Pulmonary artery endothelial cell (primary cell): ENCODE results near the gene TBX4. TPM values are rescaled to one million over a fixed set of nuclear protein-coding genes. Genes with fewer than 3 reads are reported as not detected.

Experiments used
- DNase-seq: peaks from one replicate; pipeline ENCODE4 v3.0.0-alpha.2; 2011; ENCODE audit warnings: low read depth, low spot score
- total RNA-seq: library from RNA; depleted of rRNA; stranded (reverse); fragments of >200 nt; gene quantifications from 2 replicates; pipeline ENCODE4 v1.2.3, GENCODE V29; 2014

Gene TBX4
- total RNA-seq, 1 donor from 2014 or later: not detected

- no peak for DNase-seq
These were observed 39.2 kb upstream of the TBX4 start for GRCh38 chr17:61412860-61413660.

DNA sequence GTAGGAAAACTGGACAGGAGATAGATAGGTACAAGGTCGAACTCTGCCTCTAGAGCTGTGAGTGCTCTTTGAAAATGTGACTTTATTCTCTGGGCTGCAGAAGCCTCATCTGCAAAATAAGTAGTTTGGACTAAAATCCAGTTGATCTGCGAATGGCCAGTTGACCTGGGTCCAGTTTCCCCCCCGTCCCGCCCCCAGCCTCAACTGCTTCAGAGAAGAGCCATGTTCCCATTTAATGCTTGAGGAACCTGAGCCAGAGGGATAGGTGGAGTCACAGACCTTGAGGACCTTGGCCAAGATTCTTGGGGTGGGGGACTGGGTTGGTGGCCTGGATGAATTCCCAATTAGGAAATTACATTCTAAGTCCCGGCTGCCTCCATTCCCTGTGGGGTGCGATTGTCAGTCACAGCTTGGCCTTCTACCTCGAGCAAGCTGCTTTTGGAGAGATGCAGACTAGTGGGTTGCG, 38.5 kb upstream of the TBX4 start:
- DNase-seq: no peak

- no peak for DNase-seq
These were observed 37.9 kb upstream of the TBX4 start for GRCh38 chr17:61414141-61414935.

GRCh38 chr17:61414936-61415251, 37.3 kb upstream of the TBX4 start:
- DNase-seq: no peak

GRCh38 chr17:61415374-61416210, 36.6 kb upstream of the TBX4 start:
- no peak for DNase-seq

DNA sequence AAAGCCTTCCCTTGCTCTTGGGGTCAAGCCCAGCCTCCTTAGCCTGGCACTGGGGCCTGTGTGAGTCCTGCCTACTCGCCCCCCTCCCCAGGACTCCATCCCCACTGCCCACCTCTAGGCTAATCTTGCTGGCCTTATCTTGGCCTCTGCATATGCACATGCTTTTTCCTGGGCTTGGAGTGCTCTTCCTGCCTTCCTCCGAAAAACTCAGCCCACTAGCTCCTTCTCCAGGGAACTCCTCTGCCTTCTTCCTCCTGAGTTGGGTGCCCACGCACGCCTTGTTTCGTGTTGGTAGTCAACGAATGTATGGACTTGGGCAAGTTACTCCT, 36.0 kb upstream of the TBX4 start:
- no peak for DNase-seq

GRCh38 chr17:61416540-61417363, 35.5 kb upstream of the TBX4 start:
- DNase-seq: peak; percentile 20

DNA sequence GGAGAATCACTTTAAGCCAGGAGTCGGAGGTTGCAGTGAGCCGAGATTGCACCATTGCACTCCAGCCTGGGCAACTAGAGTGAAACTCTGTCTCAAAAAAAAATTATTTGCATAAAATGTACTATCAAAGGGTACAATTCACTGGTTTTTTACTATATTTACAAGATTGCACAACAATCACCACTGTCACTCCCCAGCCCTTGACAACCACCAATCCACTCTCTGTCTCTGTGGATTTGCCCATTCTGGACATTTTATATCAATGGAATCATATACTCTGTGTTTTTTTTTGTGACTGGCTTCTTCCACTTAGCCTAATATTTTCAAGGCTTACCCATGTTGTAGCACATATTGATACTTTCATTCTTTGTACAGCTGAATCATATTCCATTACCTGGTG, 33.8 kb upstream of the TBX4 start:
- DNase-seq: no peak

- no peak for DNase-seq
These were observed 32.7 kb upstream of the TBX4 start for GRCh38 chr17:61419496-61420046.

GRCh38 chr17:61420052-61420451, 32.2 kb upstream of the TBX4 start:
- no peak for DNase-seq

DNA sequence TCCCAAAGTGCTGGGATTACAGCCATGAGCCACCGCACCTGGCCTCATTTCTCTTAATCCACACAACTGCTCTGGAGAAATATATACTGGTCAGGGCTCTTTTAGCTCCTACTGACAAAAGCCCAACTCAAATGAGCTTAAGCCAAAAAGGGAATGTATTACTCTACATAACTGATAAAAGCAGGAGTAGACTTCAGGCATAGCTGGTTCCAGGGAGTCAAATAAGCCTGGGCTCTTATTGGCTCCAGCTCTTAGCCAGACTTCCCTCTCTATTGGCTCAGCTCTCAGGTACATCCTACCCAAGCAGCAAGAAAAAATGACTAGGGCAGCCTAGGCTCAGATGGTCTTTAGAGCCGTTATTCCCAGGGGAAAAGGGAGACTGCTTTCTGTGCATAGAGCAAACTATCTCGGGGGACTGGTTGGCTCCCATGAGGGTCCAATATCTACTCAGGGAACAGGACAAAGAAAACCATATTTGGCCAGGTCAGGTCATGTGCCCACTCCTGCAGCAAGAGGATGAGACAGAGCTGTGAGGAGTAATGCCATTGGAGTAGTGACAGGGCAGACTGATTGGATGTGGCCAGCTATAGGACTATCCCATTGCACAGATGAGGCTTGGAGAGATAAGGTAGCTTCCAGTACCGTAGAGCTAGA, 31.4 kb upstream of the TBX4 start:
- no peak for DNase-seq

- no peak for DNase-seq
These were observed 30.8 kb upstream of the TBX4 start for GRCh38 chr17:61421460-61421859.

DNA sequence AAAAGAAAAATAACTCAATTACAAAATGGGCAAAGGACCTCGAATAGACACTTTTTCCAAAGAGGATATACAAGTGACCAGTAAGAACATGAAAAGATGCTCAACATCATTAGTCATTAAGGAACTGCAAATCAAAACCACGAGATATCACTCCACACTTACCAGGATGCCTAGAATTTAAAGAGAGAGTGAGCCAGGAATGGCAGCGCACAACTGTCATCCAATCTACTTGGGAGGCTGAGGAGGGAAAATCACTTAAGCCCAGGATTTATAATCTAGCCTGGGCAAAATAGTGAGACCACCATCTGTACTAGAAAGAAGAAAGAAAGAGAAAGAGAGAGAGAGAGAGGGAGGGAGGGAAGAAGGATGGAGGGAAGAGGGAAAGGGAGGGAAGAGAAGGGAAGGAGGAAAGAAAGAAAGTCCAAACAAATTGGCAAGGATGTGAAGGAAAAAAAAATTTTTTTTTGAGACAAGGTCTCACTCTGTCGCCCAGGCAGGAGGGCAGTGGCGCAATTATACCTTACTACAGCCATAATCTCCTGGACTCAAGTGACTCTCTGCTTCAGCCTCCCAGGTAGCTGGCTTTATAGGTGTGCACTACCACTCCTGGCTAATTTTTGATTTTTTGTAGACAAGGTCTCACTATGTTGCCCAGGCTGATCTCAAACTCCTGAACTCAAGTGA, 30.0 kb upstream of the TBX4 start:
- DNase-seq: no peak

- DNase-seq: no peak
These were observed 29.4 kb upstream of the TBX4 start for GRCh38 chr17:61422869-61423268.

DNA sequence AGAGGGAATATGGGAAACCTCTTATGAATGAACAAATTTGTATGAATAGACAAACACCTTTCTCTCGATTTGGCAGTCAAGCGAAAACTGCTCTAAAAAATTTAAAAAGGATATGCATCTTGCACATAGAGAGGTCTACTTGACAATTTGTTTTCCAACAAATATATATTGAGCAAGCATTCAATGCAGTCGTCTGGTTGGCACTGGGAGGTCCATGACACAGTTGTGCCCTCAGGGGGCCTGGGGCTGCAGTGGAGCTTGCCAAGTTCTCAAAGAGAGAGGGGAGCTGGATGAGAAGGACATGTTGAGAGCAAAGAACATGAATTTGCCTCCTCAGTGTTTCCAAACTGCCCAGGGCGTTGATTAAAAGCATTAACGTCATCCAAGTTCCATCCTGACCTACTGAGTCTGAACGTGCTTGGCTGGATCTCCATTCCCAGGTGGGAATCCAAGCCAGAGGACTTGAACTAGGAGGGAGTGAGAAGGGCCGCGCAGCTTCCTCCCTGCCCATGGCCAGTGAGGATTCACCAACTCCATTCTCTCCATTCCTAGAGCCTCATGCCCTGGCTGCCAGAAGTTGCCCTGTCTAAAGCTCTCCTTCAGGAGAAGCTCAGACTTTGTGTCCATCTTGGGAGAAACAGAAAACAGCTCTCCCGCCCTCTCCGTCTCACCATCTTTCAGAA, 28.1 kb upstream of the TBX4 start:
- no peak for DNase-seq

GRCh38 chr17:61425682-61426481, 26.3 kb upstream of the TBX4 start:
- DNase-seq: no peak

- no peak for DNase-seq
These were observed 25.5 kb upstream of the TBX4 start for GRCh38 chr17:61426482-61427304.
